ENCODE results near the gene SLK.

The SLK gene

GRCh38 chr10:104053201-104053600 lies 86.3 kb downstream of the SLK start:
- no peak for DNase-seq (ENCODE audit: low spot score)

GRCh38 chr10:104054430-104054829 lies 87.5 kb downstream of the SLK start:
- peak; percentile 15 for DNase-seq (ENCODE audit: low spot score)

DNA sequence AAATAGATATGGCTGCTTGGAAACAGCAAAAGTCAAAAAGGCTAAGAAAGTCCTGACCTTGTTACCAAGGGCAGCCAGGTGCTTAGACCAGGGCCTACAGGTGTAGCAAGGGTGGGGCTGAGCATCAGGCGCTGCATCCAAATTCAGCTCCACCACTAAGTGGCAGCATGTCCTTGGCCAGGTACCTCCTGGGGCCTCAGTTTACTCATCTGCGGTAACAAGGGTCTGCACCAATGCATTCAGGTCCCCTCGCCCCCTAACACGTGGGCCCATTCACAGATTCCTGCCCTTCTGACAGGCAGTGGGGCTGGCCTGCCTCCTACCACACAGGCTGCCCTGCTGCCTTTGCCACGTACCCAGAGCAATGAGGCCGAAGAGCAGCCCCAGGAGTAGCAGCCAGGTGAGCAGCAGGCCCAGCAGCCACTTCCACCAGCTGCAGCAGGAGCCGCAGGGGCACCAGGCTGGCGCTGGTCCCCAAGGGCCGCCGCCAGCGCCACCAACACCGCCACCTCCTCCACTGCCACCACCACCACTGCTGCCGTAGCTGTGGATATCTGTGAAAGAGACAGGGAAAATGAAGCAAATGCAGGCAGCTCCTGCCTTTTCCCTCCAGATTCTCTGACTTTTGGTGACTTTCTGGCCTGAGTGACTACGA lies 89.8 kb downstream of the SLK start:
- DNase-seq (ENCODE audit: low spot score): no peak

DNA sequence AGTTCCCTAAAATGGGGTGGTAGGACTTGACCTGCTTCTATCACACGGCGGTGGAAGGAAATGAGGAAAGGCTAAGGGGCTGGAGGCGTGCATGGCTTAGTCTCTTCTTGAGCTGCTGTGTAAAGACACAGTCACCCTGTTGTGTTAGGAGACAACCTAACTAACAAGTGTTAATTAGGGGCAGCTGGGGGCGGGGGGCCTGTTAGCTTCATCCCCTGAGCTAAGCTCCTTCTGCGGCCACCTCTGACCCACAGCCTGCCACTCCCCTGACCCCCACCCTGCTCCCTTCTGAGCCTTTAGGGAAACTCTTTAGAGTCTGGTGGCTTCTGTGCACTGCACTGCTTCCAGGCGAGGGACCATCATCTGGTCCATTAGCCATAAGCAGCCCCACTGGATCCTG lies 90.8 kb downstream of the SLK start:
- DNase-seq (ENCODE audit: low spot score): no peak

GRCh38 chr10:104059364-104059763 lies 92.4 kb downstream of the SLK start:
- no peak for DNase-seq (ENCODE audit: low spot score)

DNA sequence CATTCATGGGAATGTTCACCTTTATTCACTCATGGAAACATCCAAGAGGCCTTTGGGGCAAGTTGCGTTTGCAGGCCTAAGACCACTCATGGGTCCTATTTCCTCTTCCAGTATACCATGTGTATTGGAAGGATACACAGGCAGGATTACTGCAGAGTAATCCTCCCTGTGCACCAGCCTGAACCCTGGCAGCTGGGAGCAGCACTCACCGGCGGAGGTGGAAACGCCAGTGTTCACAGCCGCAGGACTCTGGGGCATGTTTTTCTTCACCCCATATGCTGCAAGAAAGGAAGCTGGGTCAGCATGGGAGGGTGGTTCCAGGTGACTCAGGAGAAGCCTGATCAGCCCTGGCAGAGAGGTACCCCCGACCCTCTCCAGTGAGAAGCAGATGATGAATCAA lies 94.3 kb downstream of the SLK start:
- no peak for DNase-seq (ENCODE audit: low spot score)

DNA sequence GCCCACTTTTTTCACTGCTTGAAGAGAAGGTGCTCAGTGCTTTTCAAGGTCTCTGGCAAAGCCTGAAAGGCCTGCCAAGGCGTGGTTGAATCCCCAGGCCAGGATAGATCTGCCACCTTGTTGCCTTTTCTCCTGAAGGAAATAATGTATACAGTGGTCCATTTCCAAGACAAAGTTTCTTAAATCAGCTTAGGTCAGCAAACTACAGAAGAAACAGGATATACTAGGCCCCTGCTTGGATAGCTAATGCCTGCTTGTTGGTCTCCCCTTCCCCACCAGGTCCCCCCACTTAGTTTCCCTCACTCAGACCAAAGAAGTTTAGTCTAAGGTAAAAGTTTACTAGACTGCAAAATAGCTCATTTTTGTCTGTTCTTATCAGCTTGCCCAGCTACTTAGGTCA lies 98.8 kb downstream of the SLK start:
- DNase-seq (ENCODE audit: low spot score): no peak

GRCh38 chr10:104066945-104067344 lies 100.0 kb downstream of the SLK start:
- no peak for DNase-seq (ENCODE audit: low spot score)

DNA sequence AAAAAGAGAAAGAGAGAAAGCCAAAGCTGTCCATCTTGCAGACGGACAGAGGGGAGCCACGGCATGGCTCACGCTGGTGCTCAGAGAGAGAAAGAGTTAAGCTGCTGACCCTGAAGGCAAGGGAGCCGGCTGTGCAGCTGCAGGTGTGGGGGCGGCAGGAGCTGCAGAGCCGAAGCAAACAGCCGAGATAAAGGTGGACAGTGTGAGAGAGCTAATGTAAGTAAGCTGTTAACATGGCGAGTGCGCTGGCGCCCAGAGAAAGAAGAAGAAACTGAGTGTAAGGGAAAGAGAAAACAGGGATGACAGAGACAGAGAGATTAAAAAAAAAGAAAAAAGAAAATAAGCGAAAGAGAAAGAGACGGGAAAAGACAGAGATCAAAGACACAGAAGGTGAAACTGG lies 100.6 kb downstream of the SLK start:
- no peak for DNase-seq (ENCODE audit: low spot score)

DNA sequence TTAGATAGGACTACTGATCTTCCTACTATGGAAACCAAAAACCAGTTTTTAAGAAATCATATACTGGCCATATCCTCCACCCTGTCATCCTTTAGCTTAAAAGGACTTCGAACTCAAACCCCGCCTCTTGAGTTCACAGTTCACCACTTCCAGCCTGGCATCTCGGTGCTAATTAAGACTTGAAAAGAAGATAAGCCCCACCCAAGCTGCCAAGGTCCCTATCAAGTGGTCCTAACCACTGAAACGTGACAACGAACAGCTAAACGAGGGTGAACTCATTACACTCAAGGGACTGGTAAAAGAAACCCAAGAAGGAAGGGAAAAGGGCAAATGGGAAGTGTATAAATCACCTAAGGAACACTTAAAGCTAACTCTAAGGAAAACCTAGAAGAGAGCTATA lies 102.7 kb downstream of the SLK start:
- no peak for DNase-seq (ENCODE audit: low spot score)

DNA sequence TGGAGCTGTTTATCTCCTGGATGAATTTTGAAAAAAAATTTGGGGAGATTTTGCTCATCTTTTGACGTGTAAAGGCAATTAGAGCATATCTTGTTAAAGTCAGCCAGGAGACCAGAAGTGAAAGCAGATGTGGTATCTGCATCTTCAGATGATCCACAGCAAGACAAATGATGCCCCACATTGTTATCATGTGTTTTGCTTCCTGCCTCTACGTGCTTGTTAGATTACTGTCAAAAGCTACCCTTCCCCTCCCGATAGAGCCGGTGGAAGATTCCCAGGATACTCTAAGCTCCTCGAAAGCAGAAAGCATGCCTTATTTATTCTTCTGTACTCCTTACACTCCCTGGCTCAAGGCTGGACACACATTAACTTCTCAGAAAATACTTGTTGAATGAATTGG lies 105.8 kb downstream of the SLK start:
- DNase-seq (ENCODE audit: low spot score): no peak

DNA sequence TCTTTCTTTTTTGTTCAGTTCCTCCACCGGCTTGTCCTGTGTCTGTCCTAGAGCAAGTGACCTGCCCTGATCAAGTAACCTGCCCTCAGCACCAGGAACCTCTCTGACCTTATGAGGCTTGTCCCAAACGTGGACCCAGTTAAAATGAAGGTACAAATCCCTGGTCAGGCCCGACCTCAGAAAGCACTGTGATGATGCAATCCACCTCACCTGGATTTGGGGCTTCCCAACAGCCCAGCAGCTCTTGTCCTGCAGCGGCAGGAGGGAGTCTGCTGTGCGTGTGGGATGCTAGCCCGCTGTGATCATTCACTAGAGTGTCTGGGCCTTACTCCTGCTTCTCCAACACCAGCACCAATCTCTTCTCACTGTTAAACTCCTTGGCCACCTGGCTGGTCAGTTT lies 107.6 kb downstream of the SLK start:
- DNase-seq (ENCODE audit: low spot score): no peak

GRCh38 chr10:104076743-104077160 lies 109.8 kb downstream of the SLK start:
- DNase-seq (ENCODE audit: low spot score): no peak

GRCh38 chr10:104077247-104077646 lies 110.3 kb downstream of the SLK start:
- DNase-seq (ENCODE audit: low spot score): no peak

DNA sequence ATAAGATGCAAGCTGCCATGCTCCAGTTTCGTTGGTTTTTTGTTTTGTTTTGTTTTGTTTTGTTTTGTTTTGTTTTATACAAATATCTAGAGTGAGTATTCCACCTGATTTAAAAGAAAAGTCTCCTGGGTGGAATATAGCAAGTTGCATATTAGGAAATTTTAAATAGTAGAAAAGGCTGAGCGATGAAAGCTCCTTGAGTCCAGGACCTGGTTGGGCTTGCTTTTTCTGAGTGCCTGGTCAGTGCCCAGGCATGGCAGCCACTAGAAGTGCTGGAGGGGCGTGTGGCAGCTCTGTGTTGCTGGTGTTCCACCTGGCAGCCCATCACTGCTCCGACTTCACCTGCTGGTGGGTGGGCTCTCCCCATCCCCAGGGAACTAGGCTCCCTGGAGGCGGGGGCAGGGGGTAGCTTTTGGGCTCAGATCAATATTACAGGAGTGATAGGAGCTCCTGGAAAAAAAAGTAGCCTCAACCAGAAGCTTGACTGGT lies 110.8 kb downstream of the SLK start:
- DNase-seq (ENCODE audit: low spot score): no peak

Data from RKO (cell line).